Measurements from ENCODE around the gene JADE3. TPM values are rescaled to one million over a fixed set of nuclear protein-coding genes. Genes with fewer than 3 reads are reported as not detected.

Gene JADE3
- total RNA-seq, 1 donor from 2014 or later: 12.4 TPM

DNA sequence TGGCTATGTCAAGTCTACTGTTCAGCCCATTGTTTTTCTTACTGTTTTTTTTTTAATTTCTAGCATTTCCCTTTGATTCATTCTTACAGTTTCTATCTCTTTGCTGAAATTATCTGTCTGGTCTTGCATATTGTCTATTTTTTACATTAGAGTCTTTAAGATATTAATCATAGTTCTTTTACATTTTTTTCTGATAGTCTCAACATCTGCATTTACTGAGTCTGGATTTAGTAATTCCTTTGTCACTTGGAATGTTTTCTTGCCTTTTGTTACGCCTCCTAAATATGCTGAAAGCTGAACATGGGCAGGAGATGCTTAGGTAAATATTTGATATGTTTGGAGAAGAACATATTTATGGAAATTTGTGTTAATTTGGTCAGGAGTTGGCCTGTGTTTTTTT is 10.4 kb downstream of the JADE3 start:
- H3K4me2 ChIP-seq (ENCODE audit: low read length): peak overlapping the region; percentile 33
- Mint-ChIP-seq H3K27ac (ENCODE audit: unreplicated experiment) (no peak overlapping the region), H3K4me1 (ENCODE audit: low read depth, unreplicated experiment) (no peaks in the 10 kb centered on the region), H3K4me3 (ENCODE audit: unreplicated experiment) (no peak overlapping the region), H3K9me3 (ENCODE audit: unreplicated experiment) (no peaks in the 10 kb centered on the region), H3K27me3 (ENCODE audit: low read depth, unreplicated experiment) (no peaks in the 10 kb centered on the region), H3K36me3 (ENCODE audit: low read depth, unreplicated experiment) (no peaks in the 10 kb centered on the region)
- DNase-seq (ENCODE audit: low read depth) (no peak), FAIRE-seq (peak; percentile 55)
- no peaks in the 10 kb centered on the region for H3K36me3 ChIP-seq (ENCODE audit: insufficient read depth, low read length)
- H3K27ac ChIP-seq (ENCODE audit: low read depth, low read length): no peak overlapping the region
- H2AFZ ChIP-seq (ENCODE audit: low read depth, low read length): no peak overlapping the region
- H3K9ac ChIP-seq (ENCODE audit: low read length): no peak overlapping the region
- H3K79me2 ChIP-seq (ENCODE audit: insufficient read depth, low read length): peaks cover 16% of the 10 kb centered on the region
- no peaks in the 10 kb centered on the region for H3K4me1 ChIP-seq (ENCODE audit: insufficient read depth, low read length)
- no peak overlapping the region for H3K4me3 ChIP-seq (ENCODE audit: insufficient read depth, low read depth, low read length)
- no peaks in the 10 kb centered on the region for H3K27me3 ChIP-seq (ENCODE audit: insufficient read depth, low read length)
- no peak for TF ChIP-seq EZH2 (IDR thresholded peaks at IDR 0.05; ENCODE audit: insufficient read depth, low read length)
- TF ChIP-seq CTCF (IDR thresholded peaks at IDR 0.05; ENCODE audit: insufficient read depth, low read depth, low read length): no peak
- no peaks in the 10 kb centered on the region for H4K20me1 ChIP-seq (ENCODE audit: insufficient read depth, low read length)
- H3K9me3 ChIP-seq (ENCODE audit: insufficient read depth, low read depth, low read length): no peaks in the 10 kb centered on the region

- TF ChIP-seq CTCF (IDR thresholded peaks at IDR 0.05; ENCODE audit: insufficient read depth, low read depth, low read length) (no peak), EZH2 (IDR thresholded peaks at IDR 0.05; ENCODE audit: insufficient read depth, low read length) (no peak)
- Histone ChIP-seq H3K27me3 (ENCODE audit: insufficient read depth, low read length) (no peaks in the 10 kb centered on the region), H3K9ac (ENCODE audit: low read length) (no peak overlapping the region), H3K79me2 (ENCODE audit: insufficient read depth, low read length) (no peaks in the 10 kb centered on the region), H4K20me1 (ENCODE audit: insufficient read depth, low read length) (no peaks in the 10 kb centered on the region), H3K4me1 (ENCODE audit: insufficient read depth, low read length) (no peaks in the 10 kb centered on the region), H3K36me3 (ENCODE audit: insufficient read depth, low read length) (no peaks in the 10 kb centered on the region), H3K4me3 (ENCODE audit: insufficient read depth, low read depth, low read length) (no peak overlapping the region), H3K4me2 (ENCODE audit: low read length) (no peak overlapping the region), H3K9me3 (ENCODE audit: insufficient read depth, low read depth, low read length) (no peaks in the 10 kb centered on the region), H3K27ac (ENCODE audit: low read depth, low read length) (no peak overlapping the region), H2AFZ (ENCODE audit: low read depth, low read length) (no peak overlapping the region)
- no peak overlapping the region for H3K27ac Mint-ChIP-seq (ENCODE audit: unreplicated experiment)
- no peaks in the 10 kb centered on the region for H3K27me3 Mint-ChIP-seq (ENCODE audit: low read depth, unreplicated experiment)
- H3K4me3 Mint-ChIP-seq (ENCODE audit: unreplicated experiment): no peak overlapping the region
- peaks cover 9% of the 10 kb centered on the region for H3K4me1 Mint-ChIP-seq (ENCODE audit: low read depth, unreplicated experiment)
- no peaks in the 10 kb centered on the region for H3K36me3 Mint-ChIP-seq (ENCODE audit: low read depth, unreplicated experiment)
- no peaks in the 10 kb centered on the region for H3K9me3 Mint-ChIP-seq (ENCODE audit: unreplicated experiment)
- DNase-seq (ENCODE audit: low read depth) (no peak), FAIRE-seq (no peak)
Observed at GRCh38 chrX:46927718-46928117, 15.5 kb downstream of the JADE3 start.

- Mint-ChIP-seq H3K4me1 (ENCODE audit: low read depth, unreplicated experiment) (peaks cover 9% of the 10 kb centered on the region), H3K36me3 (ENCODE audit: low read depth, unreplicated experiment) (no peaks in the 10 kb centered on the region), H3K4me3 (ENCODE audit: unreplicated experiment) (no peak overlapping the region), H3K27ac (ENCODE audit: unreplicated experiment) (peak overlapping the region; percentile 64), H3K27me3 (ENCODE audit: low read depth, unreplicated experiment) (no peaks in the 10 kb centered on the region), H3K9me3 (ENCODE audit: unreplicated experiment) (no peaks in the 10 kb centered on the region)
- peak; percentile 46 for DNase-seq (ENCODE audit: low read depth)
- Histone ChIP-seq H3K4me1 (ENCODE audit: insufficient read depth, low read length) (no peaks in the 10 kb centered on the region), H2AFZ (ENCODE audit: low read depth, low read length) (no peak overlapping the region), H3K4me3 (ENCODE audit: insufficient read depth, low read depth, low read length) (no peak overlapping the region), H3K27ac (ENCODE audit: low read depth, low read length) (no peak overlapping the region), H3K36me3 (ENCODE audit: insufficient read depth, low read length) (no peaks in the 10 kb centered on the region), H3K27me3 (ENCODE audit: insufficient read depth, low read length) (no peaks in the 10 kb centered on the region), H3K9ac (ENCODE audit: low read length) (no peak overlapping the region), H3K9me3 (ENCODE audit: insufficient read depth, low read depth, low read length) (no peaks in the 10 kb centered on the region), H3K79me2 (ENCODE audit: insufficient read depth, low read length) (no peaks in the 10 kb centered on the region), H4K20me1 (ENCODE audit: insufficient read depth, low read length) (no peaks in the 10 kb centered on the region), H3K4me2 (ENCODE audit: low read length) (peak overlapping the region; percentile 4)
- TF ChIP-seq CTCF (IDR thresholded peaks at IDR 0.05; ENCODE audit: insufficient read depth, low read depth, low read length): no peak
- TF ChIP-seq EZH2 (IDR thresholded peaks at IDR 0.05; ENCODE audit: insufficient read depth, low read length): no peak
- peak; percentile 94 for FAIRE-seq
Observed at GRCh38 chrX:46929439-46930261, 17.4 kb downstream of the JADE3 start.

Data from astrocyte (in vitro differentiated cells and primary cell).